ENCODE results near the gene CCDC81.
"Not testable (repeated sequence)": the region's sequence is repeated elsewhere in the genome, so short reads cannot be mapped to it uniquely, and the experiment has no call there.

Gene CCDC81

DNA sequence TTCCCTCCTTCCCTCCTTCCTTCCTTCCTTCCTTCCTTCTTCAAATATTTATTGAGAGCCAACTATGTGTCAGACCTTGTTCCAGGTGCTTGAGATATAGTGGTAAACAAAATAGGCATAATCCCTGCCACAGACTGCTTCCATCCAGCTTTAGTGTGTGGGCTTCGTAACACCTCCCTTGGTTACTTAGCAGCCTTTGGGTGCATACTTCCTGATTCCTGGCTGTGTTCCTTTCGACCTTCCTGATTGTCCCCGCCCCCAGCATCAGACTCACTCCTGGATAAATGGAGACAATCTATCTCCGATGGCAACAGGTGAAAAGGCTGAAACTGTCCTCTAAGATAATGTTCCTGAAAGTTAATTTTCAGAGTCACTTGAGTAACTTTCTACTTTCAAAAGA, 13.5 kb downstream of the CCDC81 start:
- DNase-seq (ENCODE audit: low read depth): no peak

- DNase-seq (ENCODE audit: low read depth): no peak
These were observed 15.8 kb downstream of the CCDC81 start for GRCh38 chr11:86390487-86390886.

- DNase-seq (ENCODE audit: low read depth): peak; percentile 62
These were observed 20.4 kb downstream of the CCDC81 start for GRCh38 chr11:86395061-86395551.

- DNase-seq (ENCODE audit: low read depth): peak; percentile 91
These were observed 21.7 kb downstream of the CCDC81 start for GRCh38 chr11:86396396-86396795.

DNA sequence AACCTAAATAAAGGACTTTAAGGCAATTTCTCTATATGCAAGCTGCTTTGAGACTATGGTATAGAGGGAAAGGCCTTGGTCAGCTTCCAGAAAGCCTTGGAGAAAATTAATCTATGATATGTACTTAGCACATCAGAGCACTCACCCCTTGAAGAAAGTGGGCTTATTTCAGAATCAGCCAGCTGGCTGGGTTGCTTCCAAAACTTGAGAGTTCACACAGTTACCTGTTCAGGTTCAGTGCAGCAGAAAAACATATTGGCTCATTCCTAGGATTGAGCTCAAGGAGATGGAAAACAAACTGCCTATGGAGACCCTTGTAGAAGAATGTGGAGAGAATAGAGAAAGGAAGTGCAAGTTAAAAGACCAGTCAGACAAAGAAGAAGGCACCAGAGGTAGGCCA, 22.7 kb downstream of the CCDC81 start:
- no peak for DNase-seq (ENCODE audit: low read depth)

- DNase-seq (ENCODE audit: low read depth): no peak
These were observed 23.4 kb downstream of the CCDC81 start for GRCh38 chr11:86398106-86398505.

GRCh38 chr11:86403458-86403857, 28.8 kb downstream of the CCDC81 start:
- no peak for DNase-seq (ENCODE audit: low read depth)

GRCh38 chr11:86408845-86409244, 34.2 kb downstream of the CCDC81 start:
- DNase-seq (ENCODE audit: low read depth): no peak

DNA sequence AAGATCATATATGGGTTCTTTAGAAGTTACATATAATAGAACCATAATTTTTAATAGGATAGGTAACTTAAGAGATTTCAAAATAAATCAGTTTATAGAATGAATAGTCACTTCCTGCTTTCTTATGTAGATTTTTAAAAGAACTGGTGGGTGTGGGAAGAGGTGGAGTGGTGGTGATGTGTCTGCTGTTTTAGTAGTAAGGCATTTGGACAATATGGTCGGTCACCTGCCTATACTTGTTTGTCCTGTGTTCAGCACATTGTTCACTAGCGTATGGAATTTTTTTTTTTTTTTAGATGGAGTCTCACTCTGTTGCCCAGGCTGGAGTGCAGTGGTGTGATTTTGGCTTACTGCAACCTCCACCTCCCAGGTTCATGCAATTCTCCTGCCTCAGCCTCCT, 39.3 kb downstream of the CCDC81 start:
- DNase-seq (ENCODE audit: low read depth): no peak

GRCh38 chr11:86415026-86415425, 40.3 kb downstream of the CCDC81 start:
- DNase-seq (ENCODE audit: low read depth): no peak

- peak; percentile 34 for DNase-seq (ENCODE audit: low read depth)
These were observed 41.8 kb downstream of the CCDC81 start for GRCh38 chr11:86416494-86416893.

DNA sequence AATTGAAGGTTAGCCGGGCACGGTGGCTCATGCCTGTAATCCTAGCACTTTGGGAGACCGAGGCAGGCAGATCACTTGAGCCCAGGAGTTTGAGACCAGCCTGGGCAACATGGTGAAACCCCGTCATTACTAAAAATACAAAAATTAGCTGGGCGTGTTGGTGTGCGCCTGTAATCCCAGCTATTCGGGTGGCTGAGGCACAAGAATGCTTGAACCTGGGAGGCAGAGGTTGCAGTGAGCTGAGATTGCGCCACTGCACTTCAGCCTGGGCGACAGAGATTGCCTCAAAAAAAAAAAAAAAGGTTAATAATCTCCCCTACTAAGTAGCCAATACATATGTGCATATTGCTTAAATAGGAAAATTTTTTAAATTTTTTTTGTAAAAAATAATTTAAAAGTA, 42.3 kb downstream of the CCDC81 start:
- not testable (repeated sequence) for DNase-seq (ENCODE audit: low read depth)

DNA sequence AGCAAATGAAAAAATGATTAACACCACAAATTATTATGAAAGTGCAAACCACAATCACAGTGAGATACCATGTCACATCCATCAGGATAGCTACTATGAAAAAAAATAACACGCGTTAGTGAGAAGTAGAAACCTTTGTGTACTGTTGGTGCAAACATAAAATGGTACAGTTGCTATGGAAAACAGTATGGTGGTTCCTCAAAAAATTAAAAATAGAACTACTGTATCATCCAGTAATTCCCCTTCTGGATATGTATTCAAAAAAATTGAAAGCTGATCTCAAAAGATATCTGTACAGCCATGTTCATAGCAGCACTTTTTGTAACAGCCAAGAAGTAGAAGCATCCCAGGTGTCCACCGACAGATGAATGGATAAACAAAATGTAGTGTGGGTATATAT, 43.4 kb downstream of the CCDC81 start:
- DNase-seq (ENCODE audit: low read depth): no peak

DNA sequence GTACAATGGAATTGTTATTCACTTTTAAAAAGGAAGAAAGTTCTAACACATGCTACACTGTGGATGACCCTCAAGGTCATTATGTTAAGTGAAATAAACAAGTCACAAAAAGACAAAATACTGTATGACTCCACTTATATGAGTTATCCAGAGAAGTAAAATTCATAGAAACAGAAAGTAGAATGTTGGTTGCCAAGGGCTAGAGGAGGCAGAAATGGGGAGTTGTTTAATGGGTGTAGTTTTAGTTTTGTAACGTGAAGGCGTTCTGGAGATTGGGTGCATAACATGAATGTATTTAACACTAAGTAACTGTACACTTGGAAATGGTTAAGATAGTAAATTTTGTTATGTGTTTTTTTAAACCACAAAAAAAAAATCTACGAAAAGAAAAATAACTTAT, 43.8 kb downstream of the CCDC81 start:
- no peak for DNase-seq (ENCODE audit: low read depth)

GRCh38 chr11:86418917-86419316, 44.2 kb downstream of the CCDC81 start:
- DNase-seq (ENCODE audit: low read depth): peak; percentile 17

- DNase-seq (ENCODE audit: low read depth): no peak
These were observed 47.3 kb downstream of the CCDC81 start for GRCh38 chr11:86421946-86422345.

DNA sequence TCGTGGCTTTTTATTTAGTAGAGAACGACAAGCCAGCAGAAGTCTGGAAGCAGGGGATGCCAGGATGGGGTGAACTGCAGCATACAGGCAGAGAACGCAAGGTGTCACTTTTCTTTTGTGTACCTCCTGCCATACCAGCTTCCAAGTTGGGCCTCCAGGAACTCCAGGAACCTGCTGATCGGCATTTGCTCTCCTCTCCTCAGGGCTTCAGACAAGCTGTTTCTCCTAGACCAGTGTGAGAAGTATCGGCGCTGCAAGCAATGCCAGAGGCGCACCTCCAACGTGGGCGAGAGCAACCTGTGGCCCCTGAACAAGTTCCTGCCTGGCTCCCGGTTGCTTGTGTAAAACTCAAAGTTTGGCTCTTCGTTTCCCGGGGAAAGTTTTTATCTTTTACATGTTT, 47.7 kb downstream of the CCDC81 start:
- no peak for DNase-seq (ENCODE audit: low read depth)

- not testable (repeated sequence) for DNase-seq (ENCODE audit: low read depth)
These were observed 48.8 kb downstream of the CCDC81 start for GRCh38 chr11:86423488-86423887.

DNA sequence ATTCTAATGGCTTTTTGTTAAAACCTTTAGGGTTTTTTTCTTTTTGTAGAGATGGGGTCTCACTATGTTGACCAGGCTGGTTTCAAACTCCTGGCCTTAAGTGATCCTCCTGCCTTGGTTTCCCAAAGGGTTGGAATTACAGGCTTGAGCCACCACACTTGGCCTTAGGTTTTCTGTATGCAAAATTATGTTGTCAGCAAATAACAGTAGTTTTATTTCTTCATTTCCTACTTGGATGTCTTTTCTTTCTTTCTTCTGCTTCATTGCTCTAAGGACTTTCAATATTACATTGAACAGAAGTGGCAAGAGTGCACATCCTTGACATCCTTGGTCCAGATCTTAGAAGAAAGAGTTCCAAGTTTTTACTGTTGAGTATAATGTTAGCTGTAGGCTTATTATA, 52.8 kb downstream of the CCDC81 start:
- DNase-seq (ENCODE audit: low read depth): no peak

GRCh38 chr11:86431258-86431657, 56.6 kb downstream of the CCDC81 start:
- no peak for DNase-seq (ENCODE audit: low read depth)

DNA sequence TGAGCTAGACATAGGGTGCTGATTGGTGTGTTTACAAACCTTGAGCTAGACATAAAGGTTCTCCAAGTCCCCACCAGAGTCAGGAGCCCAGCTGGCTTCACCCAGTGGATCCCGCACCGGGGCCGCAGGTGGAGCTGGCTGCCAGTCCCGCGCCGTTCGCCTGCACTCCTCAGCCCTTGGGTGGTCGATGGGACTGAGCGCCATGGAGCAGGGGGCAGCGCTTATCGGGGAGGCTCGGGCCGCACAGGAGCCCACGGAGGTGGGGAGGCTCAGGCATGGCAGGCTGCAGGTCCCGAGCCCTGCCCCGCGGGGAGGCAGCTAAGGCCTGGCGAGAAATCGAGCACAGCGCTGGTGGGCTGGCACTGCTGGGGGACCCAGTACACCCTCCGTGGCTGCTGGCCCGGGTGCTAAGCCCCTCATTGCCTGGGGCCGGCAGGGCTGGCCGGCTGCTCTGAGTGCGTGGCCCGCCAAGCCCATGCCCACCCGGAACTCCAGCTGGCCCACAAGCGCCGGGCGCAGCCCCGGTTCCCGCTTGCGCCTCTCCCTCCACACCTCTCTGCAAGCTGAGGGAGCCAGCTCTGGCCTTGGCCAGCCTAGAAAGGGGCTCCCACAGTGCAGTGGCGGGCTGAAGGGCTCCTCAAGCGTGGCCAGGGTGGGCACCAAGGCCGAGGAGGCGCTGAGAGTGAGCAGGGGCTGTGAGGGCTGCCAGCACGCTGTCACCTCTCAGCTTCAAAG, 58.8 kb downstream of the CCDC81 start:
- not testable (repeated sequence) for DNase-seq (ENCODE audit: low read depth)

DNA sequence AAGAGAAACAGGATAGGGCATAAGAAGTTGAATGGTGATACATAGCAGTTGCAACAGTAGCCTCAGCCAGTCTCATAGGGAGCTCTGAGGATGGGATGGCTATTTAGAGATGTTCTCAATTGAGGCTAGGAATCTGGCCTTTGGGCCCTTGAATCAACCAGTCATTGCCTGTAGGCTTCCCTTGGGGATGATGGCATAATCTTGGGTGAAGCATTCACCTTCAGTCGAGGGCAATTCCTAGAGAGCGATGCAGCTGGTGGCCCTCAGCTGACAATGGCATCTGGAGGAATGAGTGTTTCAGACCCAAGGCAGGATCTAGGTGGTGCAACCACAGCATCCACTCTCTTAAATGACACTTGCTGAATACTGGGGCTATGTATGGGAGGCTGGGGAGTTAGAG, 61.0 kb downstream of the CCDC81 start:
- no peak for DNase-seq (ENCODE audit: low read depth)

DNA sequence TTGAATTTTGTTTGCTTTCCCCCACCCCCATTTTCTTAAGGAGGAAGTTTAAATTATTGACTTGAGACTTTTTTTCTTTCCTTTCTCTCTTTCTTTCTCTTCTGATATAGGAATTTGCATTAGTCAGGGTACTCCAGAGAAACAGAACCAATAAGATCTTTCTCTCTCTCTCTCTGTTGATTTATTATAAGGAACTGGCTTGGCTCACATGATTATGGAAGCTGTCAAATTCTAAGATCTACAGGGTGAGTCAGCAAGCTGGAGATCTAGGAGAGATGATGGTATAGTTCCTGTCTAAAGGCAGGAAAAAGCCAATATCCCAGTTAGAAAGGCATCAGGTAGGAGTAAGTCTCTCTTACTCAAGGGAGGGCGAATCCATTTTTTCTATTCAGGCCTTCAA, 64.0 kb downstream of the CCDC81 start:
- DNase-seq (ENCODE audit: low read depth): peak; percentile 79

GRCh38 chr11:86440305-86440716, 65.6 kb downstream of the CCDC81 start:
- peak; percentile 70 for DNase-seq (ENCODE audit: low read depth)

All from iris pigment epithelial cell (primary cell).